IMR-90 (cell line): ENCODE data around the gene MRPL40. TPM values are rescaled to one million over a fixed set of nuclear protein-coding genes. Genes with fewer than 3 reads are reported as not detected.

Experiments
- ATAC-seq: fragments of 200-7000 bp; cut with Tn5 transposase; 2 replicates; pipeline ENCODE4 v1.9.1; 2020; ENCODE audit warnings: low read depth, mild to moderate bottlenecking, moderate library complexity
- BruUV-seq: library from RNA; stranded (reverse); fragments of 400-500 nt; replicated peaks from 2 replicates; lab custom pipeline; 2021; lab: Mats Ljungman, UMichigan
- CTCF ChIA-PET: fragments of 300-600 bp; formaldehyde crosslinking; extraction: SDS; loops from one replicate; lab custom pipeline; 2021; ENCODE audit warnings: antibody characterized with exemption; lab: Yijun Ruan, JAX
- POLR2A ChIA-PET: fragments of 300-600 bp; sonication (Branson Sonifier 250); formaldehyde crosslinking; loops from one replicate; lab custom pipeline; 2022; ENCODE audit warnings: antibody characterized with exemption; ENCODE audit not compliant: unreplicated experiment; lab: Charles Lee
- DNase-seq: peaks from one replicate; pipeline ENCODE4 v3.0.0; 2013
- H2AFZ ChIP-seq: replicated peaks from 2 replicates; pipeline ENCODE3; 2013; ENCODE audit warnings: low read length, mild to moderate bottlenecking; ENCODE audit not compliant: poor library complexity
- H2AK5ac ChIP-seq: 2 replicates; pipeline ENCODE4 v1.6.1; 2013; ENCODE audit warnings: low read depth, low read length, inconsistent platforms
- H2AK9ac ChIP-seq: replicated peaks from 2 replicates; pipeline ENCODE3; 2013; ENCODE audit warnings: mild to moderate bottlenecking, low read depth, low read length, moderate library complexity; ENCODE audit not compliant: poor library complexity
- H2BK120ac ChIP-seq: 2 replicates; pipeline ENCODE4 v1.6.1; 2013; ENCODE audit warnings: low read depth, low read length, inconsistent platforms
- H2BK15ac ChIP-seq: 3 replicates; pipeline ENCODE4 v1.6.1; 2013; ENCODE audit warnings: low read depth, low read length, inconsistent platforms
- H2BK20ac ChIP-seq: 2 replicates; pipeline ENCODE4 v1.6.1; 2013; ENCODE audit warnings: low read depth, mild to moderate bottlenecking, inconsistent platforms, low read length, moderate library complexity
- H2BK5ac ChIP-seq: 2 replicates; pipeline ENCODE4 v1.6.1; 2013; ENCODE audit warnings: mild to moderate bottlenecking, low read depth, low read length, inconsistent platforms; ENCODE audit not compliant: poor library complexity, severe bottlenecking
- H3K14ac ChIP-seq: replicated peaks from 2 replicates; pipeline ENCODE4 v1.6.1; 2013; ENCODE audit warnings: low read depth, low read length, inconsistent platforms
- H3K18ac ChIP-seq: 2 replicates; pipeline ENCODE4 v1.6.1; 2013; ENCODE audit warnings: low read depth, low read length, control low read depth
- H3K23ac ChIP-seq: 2 replicates; pipeline ENCODE4 v1.6.1; 2013; ENCODE audit warnings: low read depth, low read length, inconsistent platforms
- H3K27ac ChIP-seq: 2 replicates; pipeline ENCODE4 v1.5.1; 2013; ENCODE audit warnings: mild to moderate bottlenecking, control low read depth, low read length; ENCODE audit not compliant: insufficient read depth
- H3K27me3 ChIP-seq: 2 replicates; pipeline ENCODE4 v1.6.1; 2013; ENCODE audit warnings: low read length; ENCODE audit not compliant: control insufficient read depth, insufficient read depth
- H3K36me3 ChIP-seq: 2 replicates; pipeline ENCODE4 v1.6.1; 2013; ENCODE audit warnings: low read length, mixed read lengths; ENCODE audit not compliant: control insufficient read depth, insufficient read depth
- H3K4ac ChIP-seq: 2 replicates; pipeline ENCODE4 v1.6.1; 2013; ENCODE audit warnings: low read depth, low read length, inconsistent platforms
- H3K4me1 ChIP-seq: 2 replicates; pipeline ENCODE4 v1.6.1; 2013; ENCODE audit warnings: low read length, mixed read lengths; ENCODE audit not compliant: control insufficient read depth, insufficient read depth
- H3K4me2 ChIP-seq: 2 replicates; pipeline ENCODE4 v1.6.1; 2013; ENCODE audit warnings: low read depth, mild to moderate bottlenecking, control low read depth, low read length, moderate library complexity
- H3K4me3 ChIP-seq: 2 replicates; pipeline ENCODE4 v1.5.1; 2013; ENCODE audit warnings: low read depth, mild to moderate bottlenecking, control low read depth, low read length, moderate library complexity; ENCODE audit not compliant: insufficient read depth
- H3K56ac ChIP-seq: 2 replicates; pipeline ENCODE4 v1.6.1; 2013; ENCODE audit warnings: low read length, inconsistent platforms; ENCODE audit not compliant: insufficient read depth; ENCODE audit errors: extremely low read depth
- H3K79me1 ChIP-seq, 2 experiments: 2 replicates each; pipeline ENCODE4 v1.6.1; 2013; ENCODE audit warnings: low read length in 2 of 2, inconsistent platforms in 1 of 2, low read depth in 1 of 2
- H3K9ac ChIP-seq: 2 replicates; pipeline ENCODE4 v1.6.1; 2013; ENCODE audit warnings: low read depth, low read length, control low read depth
- H3K9me1 ChIP-seq: 2 replicates; pipeline ENCODE4 v1.6.1; 2013; ENCODE audit warnings: low read length, inconsistent platforms; ENCODE audit not compliant: insufficient read depth
- H3K9me3 ChIP-seq: 2 replicates; pipeline ENCODE4 v1.6.1; 2013; ENCODE audit warnings: low read length; ENCODE audit not compliant: control insufficient read depth, insufficient read depth
- H4K20me1 ChIP-seq: 2 replicates; pipeline ENCODE4 v1.6.1; 2013; ENCODE audit warnings: low read length, inconsistent platforms; ENCODE audit not compliant: insufficient read depth
- H4K5ac ChIP-seq: 2 replicates; pipeline ENCODE4 v1.6.1; 2013; ENCODE audit warnings: mild to moderate bottlenecking, low read depth, low read length, control low read depth
- H4K8ac ChIP-seq, 2 experiments: 2 replicates each; pipeline ENCODE4 v1.6.1; 2013; ENCODE audit warnings: low read depth in 2 of 2, low read length in 2 of 2, control low read depth in 1 of 2, inconsistent platforms in 1 of 2
- H4K91ac ChIP-seq: 2 replicates; pipeline ENCODE4 v1.6.1; 2013; ENCODE audit warnings: low read depth, low read length, inconsistent platforms; ENCODE audit not compliant: insufficient read depth
- CEBPB ChIP-seq: IDR thresholded peaks from 2 replicates; pipeline ENCODE4 v1.6.1; 2012; ENCODE audit warnings: low read depth, low read length, improper control_type of control experiment
- CHD1 ChIP-seq: IDR thresholded peaks from 2 replicates; pipeline ENCODE4 v1.6.1; 2012; ENCODE audit warnings: low read depth, low read length, improper control_type of control experiment
- CTCF ChIP-seq: conservative IDR thresholded peaks from 2 replicates; pipeline ENCODE4 v1.5.1; 2012; ENCODE audit warnings: mild to moderate bottlenecking, low read depth, low read length, improper control_type of control experiment
- FOS ChIP-seq: fragments of 150-350 bp; IDR thresholded peaks from 2 replicates; pipeline ENCODE4 v1.6.1; 2016; ENCODE audit warnings: low read depth, low read length
- MAFK ChIP-seq: IDR thresholded peaks from 2 replicates; pipeline ENCODE4 v1.6.1; 2012; ENCODE audit warnings: low read depth, low read length, improper control_type of control experiment
- MXI1 ChIP-seq: IDR thresholded peaks from 2 replicates; pipeline ENCODE4 v1.6.1; 2012; ENCODE audit warnings: low read depth, mild to moderate bottlenecking, low read length, moderate library complexity, borderline replicate concordance
- NFE2L2 ChIP-seq: fragments of 150-350 bp; IDR thresholded peaks from 2 replicates; pipeline ENCODE4 v1.6.1; 2016; ENCODE audit warnings: low read depth, mild to moderate bottlenecking, low read length
- POLR2A ChIP-seq: IDR thresholded peaks from 2 replicates; pipeline ENCODE4 v1.6.1; 2012; ENCODE audit warnings: mild to moderate bottlenecking, low read depth, low read length
- RAD21 ChIP-seq: IDR thresholded peaks from 2 replicates; pipeline ENCODE4 v1.6.1; 2012; ENCODE audit warnings: low read length, improper control_type of control experiment
- RCOR1 ChIP-seq: IDR thresholded peaks from 2 replicates; pipeline ENCODE4 v1.6.1; 2012; ENCODE audit warnings: mild to moderate bottlenecking, low read length, improper control_type of control experiment; ENCODE audit not compliant: insufficient replicate concordance
- RFX5 ChIP-seq: IDR thresholded peaks from 2 replicates; pipeline ENCODE4 v1.8.0; 2012; ENCODE audit warnings: low read depth, mild to moderate bottlenecking, low read length, moderate library complexity
- WGBS, 2 experiments: methylation state at CpG; one replicate each; pipeline versions ENCODE4 v1.1.5 to v1.1.7; 2013; ENCODE audit warnings: missing lambda C conversion rate in 2 of 2; ENCODE audit not compliant: insufficient read length in 1 of 2; ENCODE audit errors: extremely low coverage in 2 of 2; 5-methylcytosine and 5-hydroxymethylcytosine counted together
- dilution Hi-C: fragments of 300-500 bp; cut with HindIII; formaldehyde crosslinking; loops from one replicate; pipeline ENCODE4 v1.14.3; 2018; ENCODE audit warnings: low sequenced_read_pairs; ENCODE audit not compliant: unreplicated experiment
- in situ Hi-C: fragments of 300-500 bp; cut with MboI; formaldehyde crosslinking; loops from 3 replicates; pipeline ENCODE4 v1.14.3; 2019; ENCODE audit warnings: low sequenced_read_pairs, inconsistent platforms, mixed read lengths
- intact Hi-C: fragments of 100-400 bp; cut with micrococcal nuclease; formaldehyde crosslinking; loops from 2 replicates; pipeline ENCODE4 v1.10.0; 2022
- polyA plus RNA-seq, 3 experiments: library from polyadenylated mRNA; depleted of rRNA; stranded (reverse); fragments of >200 nt; gene quantifications; 2 replicates each; pipeline ENCODE4 v1.2.3, GENCODE V29; 2012; ENCODE audit warnings: low replicate concordance in 1 of 3
- total RNA-seq: library from RNA; depleted of rRNA; stranded (reverse); fragments of >200 nt; gene quantifications from 2 replicates; pipeline ENCODE4 v1.2.3, GENCODE V29; 2012
- TF ChIP-seq, protein P1 (sequence below): fragments of 150-350 bp; IDR thresholded peaks from 2 replicates; pipeline ENCODE4 v1.6.1; 2017; ENCODE audit warnings: mild to moderate bottlenecking, antibody characterized with exemption, low read length, low read depth
- TF ChIP-seq, protein P2 (sequence below): fragments of 150-350 bp; IDR thresholded peaks from 2 replicates; pipeline ENCODE4 v1.6.1; 2016; ENCODE audit warnings: low read depth, mild to moderate bottlenecking, low read length, moderate library complexity, borderline replicate concordance

Gene MRPL40
- total and polyA plus RNA-seq, 2 of the 4 experiments (the other 2 are of a cell fraction), result 36.7 to 37.5 TPM

GRCh38 chr22:19406846-19407245 lies 25.5 kb upstream of the MRPL40 start:
- H4K91ac ChIP-seq, result no peak overlapping the region
- in situ Hi-C loops (no loop called here), intact Hi-C loops (no loop called here), dilution Hi-C loops (no loop called here)
- no peak overlapping the region for H4K5ac ChIP-seq
- no peak overlapping the region for H2AK9ac ChIP-seq
- H3K4me3 ChIP-seq, result no peak overlapping the region
- no peak overlapping the region for H3K23ac ChIP-seq
- no peaks in the 10 kb centered on the region for H3K9me3 ChIP-seq
- ChIA-PET POLR2A (no interaction called here), CTCF (no interaction called here)
- no peak overlapping the region for H2BK20ac ChIP-seq
- DNase-seq (no peak), ATAC-seq (no peak)
- no peak overlapping the region for H3K27ac ChIP-seq
- H3K79me1 ChIP-seq, result peaks cover 36 to 61% of the 10 kb centered on the region in 2 experiments
- H2BK5ac ChIP-seq, result no peak overlapping the region
- H4K20me1 ChIP-seq, result peaks cover 17% of the 10 kb centered on the region
- H2BK120ac ChIP-seq, result no peak overlapping the region
- H3K27me3 ChIP-seq, result no peaks in the 10 kb centered on the region
- no peak for TF ChIP-seq CHD1
- no peak for TF ChIP-seq NFE2L2
- no peak for TF ChIP-seq MXI1
- TF ChIP-seq RCOR1, result no peak
- TF ChIP-seq MAFK, result no peak
- TF ChIP-seq RAD21, result no peak
- TF ChIP-seq POLR2A, result no peak
- TF ChIP-seq CTCF, result no peak
- TF ChIP-seq FOS, result no peak
- no peak for TF ChIP-seq CEBPB
- TF ChIP-seq, protein P1, sequence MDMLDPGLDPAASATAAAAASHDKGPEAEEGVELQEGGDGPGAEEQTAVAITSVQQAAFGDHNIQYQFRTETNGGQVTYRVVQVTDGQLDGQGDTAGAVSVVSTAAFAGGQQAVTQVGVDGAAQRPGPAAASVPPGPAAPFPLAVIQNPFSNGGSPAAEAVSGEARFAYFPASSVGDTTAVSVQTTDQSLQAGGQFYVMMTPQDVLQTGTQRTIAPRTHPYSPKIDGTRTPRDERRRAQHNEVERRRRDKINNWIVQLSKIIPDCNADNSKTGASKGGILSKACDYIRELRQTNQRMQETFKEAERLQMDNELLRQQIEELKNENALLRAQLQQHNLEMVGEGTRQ, result no peak
- TF ChIP-seq RFX5, result no peak
- TF ChIP-seq, protein P2, sequence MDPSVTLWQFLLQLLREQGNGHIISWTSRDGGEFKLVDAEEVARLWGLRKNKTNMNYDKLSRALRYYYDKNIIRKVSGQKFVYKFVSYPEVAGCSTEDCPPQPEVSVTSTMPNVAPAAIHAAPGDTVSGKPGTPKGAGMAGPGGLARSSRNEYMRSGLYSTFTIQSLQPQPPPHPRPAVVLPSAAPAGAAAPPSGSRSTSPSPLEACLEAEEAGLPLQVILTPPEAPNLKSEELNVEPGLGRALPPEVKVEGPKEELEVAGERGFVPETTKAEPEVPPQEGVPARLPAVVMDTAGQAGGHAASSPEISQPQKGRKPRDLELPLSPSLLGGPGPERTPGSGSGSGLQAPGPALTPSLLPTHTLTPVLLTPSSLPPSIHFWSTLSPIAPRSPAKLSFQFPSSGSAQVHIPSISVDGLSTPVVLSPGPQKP, result no peak
- no peak overlapping the region for H3K14ac ChIP-seq
- no peak overlapping the region for H3K4ac ChIP-seq
- no CpG with 5 or more reads among the region's 4 CpGs for WGBS, 2 experiments
- H3K9ac ChIP-seq, result no peak overlapping the region
- no TSS peak for BruUV-seq
- H2AFZ ChIP-seq, result no peak overlapping the region
- H2AK5ac ChIP-seq, result no peak overlapping the region
- H3K56ac ChIP-seq, result no peak overlapping the region
- peaks cover 17% of the 10 kb centered on the region for H3K9me1 ChIP-seq
- H3K36me3 ChIP-seq, result peaks cover 38% of the 10 kb centered on the region
- H4K8ac ChIP-seq, result no peak overlapping the region
- no peak overlapping the region for H2BK15ac ChIP-seq
- peaks cover 3% of the 10 kb centered on the region for H3K4me1 ChIP-seq
- H3K18ac ChIP-seq, result no peak overlapping the region
- H3K4me2 ChIP-seq, result no peak overlapping the region
